Measurements from ENCODE around the gene NOMO2. TPM values are rescaled to one million over a fixed set of nuclear protein-coding genes. Genes with fewer than 3 reads are reported as not detected.
"Not testable (repeated sequence)": the region's sequence is repeated elsewhere in the genome, so short reads cannot be mapped to it uniquely, and the experiment has no call there.

The NOMO2 gene
- total RNA-seq, 1 donor, result 124 TPM

DNA sequence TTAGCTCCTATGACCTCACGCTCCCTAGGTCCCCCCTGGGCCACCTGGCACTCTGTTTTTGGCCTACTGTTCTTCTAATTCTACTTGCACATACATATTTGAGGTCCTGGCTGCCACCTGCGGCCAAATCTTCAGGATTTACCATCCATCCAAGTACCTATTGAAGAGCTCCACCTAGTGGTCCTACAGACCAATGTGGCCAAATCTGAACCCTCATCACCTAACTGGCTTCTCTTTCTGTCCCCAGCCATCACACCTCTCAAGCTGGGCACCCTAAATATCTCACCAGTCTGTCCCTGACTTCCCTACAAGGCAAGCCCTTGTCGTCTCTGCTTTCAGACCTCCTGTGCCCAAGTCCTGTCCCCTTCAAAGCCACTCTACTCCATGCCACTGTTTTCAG, 24.9 kb downstream of the NOMO2 start:
- not testable (repeated sequence) for DNase-seq (ENCODE audit: low read depth); H3K4me3 ChIP-seq (ENCODE audit: low read depth, low read length)

DNA sequence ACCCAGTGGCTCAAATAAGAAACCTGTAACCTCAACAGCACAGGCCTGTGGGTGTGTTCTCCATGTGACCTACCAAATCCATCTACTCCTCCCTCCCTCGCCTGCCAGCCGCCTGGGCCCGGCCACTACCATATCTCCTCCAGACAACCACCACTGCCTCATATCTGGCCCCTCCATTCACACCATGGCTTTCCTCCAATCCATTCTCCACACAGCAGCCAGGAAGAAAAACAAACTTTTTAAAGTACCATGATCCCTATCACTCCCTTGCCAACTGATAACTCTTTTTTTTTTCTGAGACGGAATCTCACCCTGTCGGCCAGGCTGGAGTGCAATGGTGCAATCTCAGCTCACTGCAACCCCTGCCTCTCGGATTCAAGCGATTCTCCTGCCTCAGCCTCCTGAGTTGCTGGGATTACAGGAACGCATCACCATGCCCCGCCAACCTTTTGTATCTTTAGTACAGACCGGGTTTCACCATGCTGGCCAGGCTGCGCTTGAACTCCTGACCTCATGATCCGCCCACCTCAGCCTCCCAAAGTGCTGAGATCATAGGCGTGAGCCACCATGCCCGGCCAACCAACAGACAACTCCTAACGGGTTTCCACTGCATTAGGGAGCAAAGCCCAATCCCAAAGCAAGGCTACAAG, 26.3 kb downstream of the NOMO2 start:
- H3K4me3 ChIP-seq (ENCODE audit: low read depth, low read length), result not testable (repeated sequence)
- DNase-seq (ENCODE audit: low read depth), result peak; percentile 4

DNA sequence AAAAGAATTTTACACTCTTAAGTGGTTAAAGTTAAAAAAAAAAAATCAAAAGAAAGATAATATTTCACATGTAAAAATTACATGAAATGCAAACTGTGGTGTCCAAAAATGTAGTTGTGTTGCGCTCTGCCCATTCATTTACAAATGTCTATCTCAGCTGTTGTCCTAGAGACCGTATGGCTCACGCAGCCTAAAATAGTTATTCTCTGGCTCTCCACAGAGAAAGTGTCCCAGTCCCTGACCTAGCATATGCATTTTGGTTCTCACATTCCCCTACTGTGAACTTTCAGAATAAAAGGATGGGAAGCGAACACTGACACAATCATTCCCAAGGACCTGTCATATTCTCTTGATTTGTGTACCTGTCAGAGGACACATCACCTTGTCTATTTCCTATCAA, 27.6 kb downstream of the NOMO2 start:
- not testable (repeated sequence) for DNase-seq (ENCODE audit: low read depth); H3K4me3 ChIP-seq (ENCODE audit: low read depth, low read length)

DNA sequence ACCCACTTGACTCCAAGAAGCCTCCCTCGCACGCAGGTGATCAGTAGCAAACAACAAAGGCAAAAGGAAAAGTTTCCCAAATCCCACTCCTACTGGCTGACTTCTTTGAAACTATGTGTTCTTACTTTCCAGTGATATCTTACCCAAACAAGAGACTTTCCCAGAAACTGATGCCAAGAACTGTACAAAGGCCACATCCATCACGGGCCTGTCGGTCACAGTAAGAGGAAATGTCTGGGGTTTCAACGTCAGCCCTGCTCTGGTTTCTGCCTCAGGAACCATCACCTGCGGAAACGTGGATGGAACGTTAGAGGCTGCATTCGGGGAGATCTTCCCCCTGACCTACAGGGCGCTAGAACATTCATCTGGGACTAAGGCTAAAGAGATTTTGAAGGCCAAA, 30.6 kb downstream of the NOMO2 start:
- H3K4me3 ChIP-seq (ENCODE audit: low read depth, low read length); DNase-seq (ENCODE audit: low read depth): not testable (repeated sequence)

DNA sequence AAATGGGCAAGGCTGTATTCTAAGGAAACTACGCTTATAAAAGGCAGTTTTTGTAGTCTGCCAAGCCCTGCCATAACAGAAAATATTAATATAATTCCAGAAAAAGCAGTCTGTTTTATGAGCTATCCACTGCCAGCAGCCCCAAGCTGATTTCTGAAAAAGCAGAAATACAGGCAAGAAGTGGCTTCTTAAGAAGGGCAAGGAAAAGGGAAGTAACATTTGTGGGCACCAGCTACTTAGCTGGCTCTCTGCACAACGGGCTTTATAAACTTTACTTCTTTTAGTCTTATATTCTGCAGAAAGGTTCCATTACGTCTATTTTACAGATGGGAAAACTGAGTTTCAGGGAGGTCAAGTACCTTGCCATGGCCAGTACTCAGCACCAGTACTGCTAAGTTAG, 31.6 kb downstream of the NOMO2 start:
- DNase-seq (ENCODE audit: low read depth); H3K4me3 ChIP-seq (ENCODE audit: low read depth, low read length): not testable (repeated sequence)

DNA sequence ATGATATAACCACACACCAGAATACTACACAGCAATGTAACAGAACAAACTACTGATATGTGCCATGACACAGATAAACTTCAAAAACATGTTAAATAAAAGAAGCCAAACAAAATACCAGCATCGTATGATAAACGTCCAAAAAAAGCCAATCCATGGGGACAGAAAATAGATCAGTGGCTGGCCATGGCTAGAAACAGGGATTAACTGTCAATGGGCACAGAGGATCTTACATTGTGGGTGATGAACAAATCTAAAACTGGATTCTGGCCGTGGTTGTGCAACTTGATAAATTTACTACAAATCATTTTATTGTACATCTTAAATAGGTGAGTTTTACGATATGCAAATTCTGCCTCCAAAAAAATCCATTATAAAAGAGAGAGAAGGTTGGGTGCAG, 35.4 kb downstream of the NOMO2 start:
- not testable (repeated sequence) for H3K4me3 ChIP-seq (ENCODE audit: low read depth, low read length); DNase-seq (ENCODE audit: low read depth)

DNA sequence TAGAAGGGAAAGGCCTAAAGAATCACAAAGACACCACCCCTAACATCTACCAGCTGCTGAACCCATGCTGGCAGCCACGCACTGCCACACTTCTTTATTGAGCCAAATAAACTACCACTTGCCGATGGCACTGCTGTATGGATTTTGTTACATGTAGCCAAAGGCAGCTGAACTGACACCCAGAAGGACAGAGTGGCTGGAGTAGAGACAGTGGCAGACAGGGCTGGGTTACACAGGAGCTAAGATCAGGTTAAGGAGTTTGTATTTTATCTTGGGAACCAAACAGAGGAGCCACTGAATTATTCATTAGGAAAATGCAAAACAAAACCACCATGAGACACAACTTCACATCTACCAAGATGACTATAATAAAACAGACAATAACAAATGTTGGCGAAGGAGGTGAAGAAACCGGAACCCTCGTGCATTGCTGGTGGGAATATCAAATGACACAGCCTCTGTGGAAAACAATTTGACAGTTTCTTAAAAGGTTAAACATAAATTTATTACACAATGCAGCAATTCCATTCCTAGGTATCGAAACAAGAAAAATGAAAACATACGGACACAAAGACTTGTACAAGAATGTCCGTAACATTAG, 35.9 kb downstream of the NOMO2 start:
- peak; percentile 7 for DNase-seq (ENCODE audit: low read depth)
- not testable (repeated sequence) for H3K4me3 ChIP-seq (ENCODE audit: low read depth, low read length)

DNA sequence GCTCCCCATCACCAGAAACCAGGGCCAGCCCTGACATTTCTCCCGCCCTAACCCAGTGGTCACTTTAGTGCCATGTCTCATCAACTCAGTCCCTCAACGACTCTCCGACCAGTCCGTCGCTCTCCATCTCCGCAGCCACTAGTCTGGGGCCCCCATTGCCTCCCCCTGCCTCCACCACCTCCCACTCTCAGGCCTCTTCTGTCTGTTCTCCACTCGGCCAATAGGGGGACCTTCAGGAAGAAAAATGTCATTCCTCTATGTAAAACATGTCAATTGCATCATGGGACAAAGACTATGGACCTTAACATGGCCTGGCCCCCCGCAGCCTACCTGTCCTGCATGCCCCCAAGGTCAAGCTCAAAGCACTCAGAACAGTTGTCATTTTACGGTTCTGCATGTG, 39.3 kb downstream of the NOMO2 start:
- DNase-seq (ENCODE audit: low read depth); H3K4me3 ChIP-seq (ENCODE audit: low read depth, low read length): not testable (repeated sequence)

DNA sequence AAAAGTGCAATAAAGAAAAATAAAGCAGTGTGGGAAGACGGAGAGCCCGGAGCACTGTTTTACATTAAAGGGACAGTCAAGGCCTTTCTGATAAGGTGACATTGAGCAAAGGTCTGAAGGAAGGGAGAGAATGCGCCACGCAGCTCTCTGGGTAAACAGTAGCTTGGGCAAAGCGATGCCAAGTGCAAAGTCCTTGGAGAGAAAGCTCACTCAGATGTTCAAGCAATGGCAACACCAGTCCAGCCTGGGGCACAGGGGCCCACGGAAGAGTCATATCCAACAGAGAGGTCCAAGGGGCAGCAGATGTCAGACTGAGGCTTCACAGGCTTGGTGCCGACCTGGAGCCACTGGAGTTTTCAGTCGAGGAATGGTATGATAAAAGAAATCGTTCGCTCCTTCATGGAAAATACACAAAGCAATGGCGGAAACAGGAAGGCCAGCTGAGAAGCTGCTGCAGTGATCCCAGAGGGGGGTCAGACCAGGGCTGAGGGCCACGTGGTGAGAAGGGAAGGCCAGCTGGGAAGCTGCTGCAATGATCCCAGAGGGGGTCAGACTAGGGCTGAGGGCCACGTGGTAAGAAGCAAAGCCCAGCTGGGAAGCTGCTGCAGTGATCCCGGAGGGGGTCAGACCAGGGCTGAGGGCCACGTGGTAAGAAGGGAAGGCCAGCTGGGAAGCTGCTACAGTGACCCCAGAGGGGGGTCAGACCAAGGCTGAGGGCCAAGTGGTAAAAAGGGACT, 40.3 kb downstream of the NOMO2 start:
- DNase-seq (ENCODE audit: low read depth); H3K4me3 ChIP-seq (ENCODE audit: low read depth, low read length): not testable (repeated sequence)

DNA sequence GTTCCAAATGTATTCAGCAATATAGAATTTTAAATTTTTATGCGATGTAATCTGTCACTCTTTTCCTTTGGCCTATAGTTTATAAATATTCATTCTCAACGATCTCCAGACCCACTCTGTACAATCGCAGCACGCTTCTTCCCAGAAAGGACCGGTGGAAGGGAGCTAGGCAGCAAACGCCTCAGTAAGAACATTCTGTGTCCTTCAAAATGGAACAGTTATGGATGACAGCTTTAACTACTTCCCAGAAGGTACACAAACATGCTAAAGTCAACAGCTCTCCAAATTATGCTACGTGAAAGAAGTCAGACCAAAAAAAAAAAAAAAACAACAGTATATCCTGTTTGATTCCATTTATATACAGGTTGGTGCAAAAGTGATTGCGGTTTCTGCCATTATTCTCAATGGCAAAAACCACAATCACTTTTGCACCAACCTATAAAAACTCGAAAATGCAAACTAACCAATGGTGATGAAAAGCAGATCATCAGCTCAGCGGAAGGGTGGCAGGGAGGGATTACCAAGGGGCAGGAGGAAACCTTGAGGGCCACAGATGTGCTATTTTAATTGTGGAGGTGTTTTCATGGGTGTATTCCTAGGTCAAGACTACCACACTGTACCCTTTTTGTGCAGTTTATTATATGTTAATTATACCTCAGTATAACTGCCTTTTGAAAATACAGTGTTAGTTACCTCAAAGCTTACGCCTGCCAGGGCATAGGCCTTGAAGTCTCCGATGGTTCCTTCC, 43.2 kb downstream of the NOMO2 start:
- DNase-seq (ENCODE audit: low read depth); H3K4me3 ChIP-seq (ENCODE audit: low read depth, low read length): not testable (repeated sequence)

DNA sequence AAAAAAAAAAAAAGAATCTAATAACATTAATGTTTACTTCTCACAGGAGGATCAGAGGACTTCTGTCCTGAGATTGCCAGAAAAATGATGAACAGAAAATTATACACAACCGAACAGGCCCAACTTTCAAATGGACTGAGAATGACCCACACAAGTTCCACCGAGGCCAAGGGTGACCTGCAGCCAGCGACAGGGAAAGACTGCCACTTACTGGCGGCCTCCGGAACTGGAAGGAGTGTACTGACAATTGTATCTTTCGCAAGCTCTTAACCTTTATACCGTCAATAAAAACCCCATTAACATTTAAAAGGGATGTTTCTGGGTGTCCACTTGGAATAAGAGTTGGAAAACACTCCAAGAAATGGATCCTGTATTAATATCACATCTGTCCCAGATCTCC, 63.5 kb downstream of the NOMO2 start:
- not testable (repeated sequence) for DNase-seq (ENCODE audit: low read depth)

DNA sequence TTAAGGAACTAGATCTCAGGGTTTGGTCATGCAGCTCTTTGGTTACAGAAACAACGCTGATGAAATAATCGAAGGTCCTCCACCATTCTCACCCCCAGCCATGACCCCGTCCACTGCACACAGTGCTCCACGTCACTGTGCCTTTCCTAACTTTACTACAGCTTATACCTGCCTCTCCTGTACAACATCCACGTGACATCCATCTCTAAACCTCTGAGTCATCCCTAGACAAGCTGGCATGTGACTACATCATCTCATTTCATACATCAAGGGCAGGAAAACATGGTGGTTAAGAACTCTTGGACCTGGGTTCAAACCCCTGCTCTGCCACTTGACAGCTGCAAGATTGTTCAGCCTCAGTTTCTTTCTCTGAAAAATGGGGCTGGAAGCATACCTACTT, 64.9 kb downstream of the NOMO2 start:
- not testable (repeated sequence) for DNase-seq (ENCODE audit: low read depth); H3K4me3 ChIP-seq (ENCODE audit: low read depth, low read length)

More for the DNA sequence above, 63.5 kb downstream of the NOMO2 start:
- not testable (repeated sequence) for H3K4me3 ChIP-seq (ENCODE audit: low read depth, low read length)

DNA sequence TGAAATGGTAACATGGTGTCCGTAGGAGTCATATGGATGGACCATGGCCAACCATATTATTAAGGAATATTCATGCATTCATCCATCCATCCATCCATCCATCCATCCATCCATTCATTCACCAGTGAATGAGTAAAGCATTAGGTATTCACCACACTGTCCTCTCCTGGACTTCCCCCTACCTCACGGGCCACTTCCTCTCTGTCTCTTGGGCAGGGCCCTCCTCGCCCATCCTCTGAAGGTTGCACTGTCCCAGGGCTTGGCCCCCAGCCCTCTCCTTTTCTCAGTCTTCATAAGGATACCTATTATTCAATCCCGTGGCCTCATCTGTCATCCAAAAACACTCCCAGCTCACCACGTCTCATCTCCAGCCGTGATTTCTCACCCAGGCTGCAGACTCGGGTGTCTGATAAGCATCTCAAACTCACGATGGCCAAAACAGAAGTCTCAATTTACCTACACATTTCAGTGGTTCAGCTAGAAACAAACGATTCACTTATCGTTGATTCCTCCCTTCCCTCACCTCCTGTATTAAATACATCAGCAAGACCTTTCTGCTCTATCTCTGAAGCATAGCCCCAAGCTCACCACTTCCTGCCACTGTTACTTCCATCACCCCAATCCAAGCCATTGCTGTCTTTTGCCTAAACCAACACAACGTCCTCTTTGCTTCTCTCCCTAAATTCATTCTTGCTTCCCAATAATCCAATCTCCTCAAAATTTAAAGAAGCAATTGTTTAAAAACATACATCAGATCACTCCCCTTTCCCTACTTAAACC, 69.6 kb downstream of the NOMO2 start:
- not testable (repeated sequence) for H3K4me3 ChIP-seq (ENCODE audit: low read depth, low read length); DNase-seq (ENCODE audit: low read depth)

DNA sequence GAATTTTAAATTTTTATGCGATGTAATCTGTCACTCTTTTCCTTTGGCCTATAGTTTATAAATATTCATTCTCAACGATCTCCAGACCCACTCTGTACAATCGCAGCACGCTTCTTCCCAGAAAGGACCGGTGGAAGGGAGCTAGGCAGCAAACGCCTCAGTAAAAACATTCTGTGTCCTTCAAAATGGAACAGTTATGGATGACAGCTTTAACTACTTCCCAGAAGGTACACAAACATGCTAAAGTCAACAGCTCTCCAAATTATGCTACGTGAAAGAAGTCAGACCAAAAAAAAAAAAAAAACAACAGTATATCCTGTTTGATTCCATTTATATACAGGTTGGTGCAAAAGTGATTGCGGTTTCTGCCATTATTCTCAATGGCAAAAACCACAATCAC, 125.9 kb downstream of the NOMO2 start:
- not testable (repeated sequence) for H3K4me3 ChIP-seq (ENCODE audit: low read depth, low read length); DNase-seq (ENCODE audit: low read depth)

DNA sequence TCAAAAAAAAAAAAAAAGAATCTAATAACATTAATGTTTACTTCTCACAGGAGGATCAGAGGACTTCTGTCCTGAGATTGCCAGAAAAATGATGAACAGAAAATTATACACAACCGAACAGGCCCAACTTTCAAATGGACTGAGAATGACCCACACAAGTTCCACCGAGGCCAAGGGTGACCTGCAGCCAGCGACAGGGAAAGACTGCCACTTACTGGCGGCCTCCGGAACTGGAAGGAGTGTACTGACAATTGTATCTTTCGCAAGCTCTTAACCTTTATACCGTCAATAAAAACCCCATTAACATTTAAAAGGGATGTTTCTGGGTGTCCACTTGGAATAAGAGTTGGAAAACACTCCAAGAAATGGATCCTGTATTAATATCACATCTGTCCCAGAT, 146.1 kb downstream of the NOMO2 start:
- not testable (repeated sequence) for DNase-seq (ENCODE audit: low read depth); H3K4me3 ChIP-seq (ENCODE audit: low read depth, low read length)

DNA sequence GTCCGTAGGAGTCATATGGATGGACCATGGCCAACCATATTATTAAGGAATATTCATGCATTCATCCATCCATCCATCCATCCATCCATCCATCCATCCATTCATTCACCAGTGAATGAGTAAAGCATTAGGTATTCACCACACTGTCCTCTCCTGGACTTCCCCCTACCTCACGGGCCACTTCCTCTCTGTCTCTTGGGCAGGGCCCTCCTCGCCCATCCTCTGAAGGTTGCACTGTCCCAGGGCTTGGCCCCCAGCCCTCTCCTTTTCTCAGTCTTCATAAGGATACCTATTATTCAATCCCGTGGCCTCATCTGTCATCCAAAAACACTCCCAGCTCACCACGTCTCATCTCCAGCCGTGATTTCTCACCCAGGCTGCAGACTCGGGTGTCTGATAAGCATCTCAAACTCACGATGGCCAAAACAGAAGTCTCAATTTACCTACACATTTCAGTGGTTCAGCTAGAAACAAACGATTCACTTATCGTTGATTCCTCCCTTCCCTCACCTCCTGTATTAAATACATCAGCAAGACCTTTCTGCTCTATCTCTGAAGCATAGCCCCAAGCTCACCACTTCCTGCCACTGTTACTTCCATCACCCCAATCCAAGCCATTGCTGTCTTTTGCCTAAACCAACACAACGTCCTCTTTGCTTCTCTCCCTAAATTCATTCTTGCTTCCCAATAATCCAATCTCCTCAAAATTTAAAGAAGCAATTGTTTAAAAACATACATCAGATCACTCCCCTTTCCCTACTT, 152.2 kb downstream of the NOMO2 start:
- not testable (repeated sequence) for H3K4me3 ChIP-seq (ENCODE audit: low read depth, low read length); DNase-seq (ENCODE audit: low read depth)

DNA sequence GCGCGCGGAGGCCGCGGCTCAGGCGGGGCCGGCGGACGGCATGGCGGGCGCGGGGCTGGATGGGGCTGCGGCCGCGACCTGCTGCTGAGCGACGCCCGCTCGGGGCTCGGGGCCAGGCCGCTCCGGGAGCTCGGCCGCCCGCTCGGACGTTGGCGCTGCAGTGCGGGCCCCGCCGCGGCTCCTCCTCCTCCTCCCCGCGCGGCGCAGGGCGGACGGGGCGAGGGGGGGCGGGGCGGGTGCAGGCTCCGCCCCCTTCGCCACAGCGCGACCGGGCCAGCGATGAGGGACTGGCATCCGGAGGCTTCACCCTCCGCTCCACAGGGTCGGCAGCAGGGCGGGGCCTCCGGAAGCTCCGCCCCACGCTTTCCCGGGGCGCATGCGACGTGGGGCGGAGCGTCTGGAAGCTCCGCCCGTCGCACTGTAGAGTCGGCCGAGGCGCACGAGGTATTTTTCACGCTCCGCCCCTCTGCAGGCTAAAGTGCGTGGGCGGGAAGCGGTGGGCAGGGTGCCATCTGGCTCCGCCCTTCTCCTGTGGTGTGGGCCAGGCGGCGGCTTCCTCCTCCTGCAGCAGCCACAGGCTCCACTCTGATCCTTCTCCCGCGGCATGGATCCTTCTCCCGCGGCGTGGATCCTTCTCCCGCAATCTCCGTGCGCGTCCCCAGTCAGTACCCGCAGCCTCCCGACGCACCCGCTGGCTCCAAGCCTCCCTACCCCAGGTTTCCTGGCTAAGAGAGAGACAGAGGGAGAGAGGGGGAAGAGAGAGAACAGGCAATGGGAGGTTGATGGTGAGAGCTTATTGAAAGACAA, 159.8 kb downstream of the NOMO2 start:
- not testable (repeated sequence) for DNase-seq (ENCODE audit: low read depth); H3K4me3 ChIP-seq (ENCODE audit: low read depth, low read length)

Measured in fibroblast of villous mesenchyme (primary cell).